Thoracic aorta (tissue), 2 donors: ENCODE measurements around the gene NMNAT2. TPM values are rescaled to one million over a fixed set of nuclear protein-coding genes. Genes with fewer than 3 reads are reported as not detected.
A peak's percentile ranks its signal among the peaks of the same experiment; 100 is the strongest.

Experiments
- ATAC-seq: fragments of 150-250 bp; one replicate; pipeline ENCODE4 v1.8.0; 2017; ENCODE audit warnings: low read depth; ENCODE audit not compliant: insufficient number of reproducible peaks, low FRiP score
- DNase-seq: peaks from one replicate; pipeline ENCODE4 v3.0.0-alpha.2; 2020; ENCODE audit warnings: low spot score
- H3K27ac ChIP-seq, 2 donors: fragments of 200-600 bp; sonication (generic); 1 replicate in 1 of 2; 2 replicates in 1 of 2; pipeline ENCODE4 v1.5.1; 2016; ENCODE audit warnings: mild to moderate bottlenecking in 2 of 2, moderate library complexity in 2 of 2
- H3K27me3 ChIP-seq: fragments of 200-600 bp; sonication (generic); replicated peaks from 2 replicates; pipeline ENCODE4 v1.6.0; 2016; ENCODE audit warnings: mild to moderate bottlenecking; ENCODE audit not compliant: insufficient read depth
- H3K36me3 ChIP-seq: fragments of 200-600 bp; sonication (generic); one replicate; pipeline ENCODE4 v1.5.1; 2016
- H3K4me1 ChIP-seq, 2 donors: fragments of 200-600 bp; sonication (generic); 1 replicate in 1 of 2; 2 replicates in 1 of 2; pipeline versions ENCODE4 v1.5.1 to v1.6.0; 2016; ENCODE audit warnings: low read depth in 2 of 2, mild to moderate bottlenecking in 1 of 2; ENCODE audit not compliant: control insufficient read depth in 1 of 2
- H3K4me3 ChIP-seq: fragments of 200-600 bp; sonication (generic); 2 replicates; pipeline ENCODE4 v1.5.1; 2016; ENCODE audit warnings: mild to moderate bottlenecking
- H3K9me3 ChIP-seq: fragments of 200-600 bp; sonication (generic); 2 replicates; pipeline ENCODE4 v1.5.1; 2016
- total RNA-seq, 2 donors: library from RNA; depleted of rRNA; stranded (reverse); fragments of >200 nt; gene quantifications; one replicate each; pipeline versions ENCODE4 v1.1.0 to v1.2.3, GENCODE V29; 2016
- TF ChIP-seq, protein P1 (sequence below): fragments of 200-600 bp; sonication (generic); IDR thresholded peaks from one replicate; pipeline ENCODE4 v1.5.1; 2019; ENCODE audit warnings: antibody characterized with exemption

Gene NMNAT2
- total RNA-seq, 2 donors from 2014 or later = 0.68 to 1.1 TPM

DNA sequence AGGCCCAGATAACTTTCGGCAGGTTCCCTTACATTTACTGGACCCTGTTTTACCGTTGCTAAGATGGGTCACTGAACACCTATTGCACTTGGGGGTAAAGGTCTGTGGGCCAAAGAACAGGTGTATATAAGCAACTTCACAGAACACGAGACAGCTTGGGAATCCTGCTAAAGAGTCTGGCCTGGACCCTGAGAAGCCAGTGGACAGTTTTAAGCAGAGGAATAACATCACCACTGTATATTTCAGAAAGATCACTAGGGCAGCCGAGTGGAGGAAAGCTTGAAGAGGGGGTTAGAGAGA is 177.7 kb downstream of the NMNAT2 start:
- Histone ChIP-seq H3K4me1 (peaks cover 14 to 26% of the 10 kb centered on the region in 2 donors), H3K27ac (peak overlapping the region in 1 of 2 donors; percentile 34), H3K9me3 (no peaks in the 10 kb centered on the region), H3K27me3 (no peaks in the 10 kb centered on the region), H3K36me3 (no peaks in the 10 kb centered on the region), H3K4me3 (no peak overlapping the region)
- TF ChIP-seq, protein P1, sequence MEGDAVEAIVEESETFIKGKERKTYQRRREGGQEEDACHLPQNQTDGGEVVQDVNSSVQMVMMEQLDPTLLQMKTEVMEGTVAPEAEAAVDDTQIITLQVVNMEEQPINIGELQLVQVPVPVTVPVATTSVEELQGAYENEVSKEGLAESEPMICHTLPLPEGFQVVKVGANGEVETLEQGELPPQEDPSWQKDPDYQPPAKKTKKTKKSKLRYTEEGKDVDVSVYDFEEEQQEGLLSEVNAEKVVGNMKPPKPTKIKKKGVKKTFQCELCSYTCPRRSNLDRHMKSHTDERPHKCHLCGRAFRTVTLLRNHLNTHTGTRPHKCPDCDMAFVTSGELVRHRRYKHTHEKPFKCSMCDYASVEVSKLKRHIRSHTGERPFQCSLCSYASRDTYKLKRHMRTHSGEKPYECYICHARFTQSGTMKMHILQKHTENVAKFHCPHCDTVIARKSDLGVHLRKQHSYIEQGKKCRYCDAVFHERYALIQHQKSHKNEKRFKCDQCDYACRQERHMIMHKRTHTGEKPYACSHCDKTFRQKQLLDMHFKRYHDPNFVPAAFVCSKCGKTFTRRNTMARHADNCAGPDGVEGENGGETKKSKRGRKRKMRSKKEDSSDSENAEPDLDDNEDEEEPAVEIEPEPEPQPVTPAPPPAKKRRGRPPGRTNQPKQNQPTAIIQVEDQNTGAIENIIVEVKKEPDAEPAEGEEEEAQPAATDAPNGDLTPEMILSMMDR = no peak
- DNase-seq (no peak), ATAC-seq (no peak)

DNA sequence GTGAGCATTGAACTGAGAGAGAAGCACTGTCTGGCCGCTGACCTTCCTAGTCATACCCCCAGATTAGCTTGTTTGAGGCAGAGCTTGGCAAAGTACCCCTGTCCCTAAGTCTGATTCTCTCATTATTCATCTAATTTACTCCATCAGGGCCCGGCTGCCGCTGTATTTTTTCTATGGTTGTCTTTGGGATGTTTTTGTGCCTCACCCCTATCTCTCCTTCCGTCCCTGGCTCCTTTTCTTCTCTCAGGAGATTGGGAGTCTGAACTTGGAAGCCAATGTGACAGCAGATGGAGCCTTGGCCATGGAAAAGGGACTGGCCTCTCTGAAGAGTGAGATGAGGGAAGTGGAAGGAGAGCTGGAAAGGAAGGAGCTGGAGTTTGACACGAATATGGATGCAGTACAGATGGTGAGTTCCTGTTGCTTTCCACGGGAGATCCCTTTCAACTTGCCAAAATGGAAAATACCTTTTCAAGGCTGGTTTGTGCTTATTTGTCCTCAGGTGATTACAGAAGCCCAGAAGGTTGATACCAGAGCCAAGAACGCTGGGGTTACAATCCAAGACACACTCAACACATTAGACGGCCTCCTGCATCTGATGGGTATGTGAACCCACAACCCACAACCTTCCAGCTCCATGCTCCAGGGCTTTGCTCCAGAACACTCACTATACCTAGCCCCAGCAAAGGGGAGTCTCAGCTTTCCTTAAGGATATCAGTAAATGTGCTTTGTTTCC is 178.2 kb downstream of the NMNAT2 start:
- Histone ChIP-seq H3K27me3 (no peaks in the 10 kb centered on the region), H3K9me3 (no peaks in the 10 kb centered on the region), H3K4me3 (no peak overlapping the region), H3K36me3 (no peaks in the 10 kb centered on the region), H3K4me1 (peaks cover 14 to 30% of the 10 kb centered on the region in 2 donors), H3K27ac (no peak overlapping the region)
- no peak for ATAC-seq
- no peak for DNase-seq
- TF ChIP-seq, protein P1 = no peak

DNA sequence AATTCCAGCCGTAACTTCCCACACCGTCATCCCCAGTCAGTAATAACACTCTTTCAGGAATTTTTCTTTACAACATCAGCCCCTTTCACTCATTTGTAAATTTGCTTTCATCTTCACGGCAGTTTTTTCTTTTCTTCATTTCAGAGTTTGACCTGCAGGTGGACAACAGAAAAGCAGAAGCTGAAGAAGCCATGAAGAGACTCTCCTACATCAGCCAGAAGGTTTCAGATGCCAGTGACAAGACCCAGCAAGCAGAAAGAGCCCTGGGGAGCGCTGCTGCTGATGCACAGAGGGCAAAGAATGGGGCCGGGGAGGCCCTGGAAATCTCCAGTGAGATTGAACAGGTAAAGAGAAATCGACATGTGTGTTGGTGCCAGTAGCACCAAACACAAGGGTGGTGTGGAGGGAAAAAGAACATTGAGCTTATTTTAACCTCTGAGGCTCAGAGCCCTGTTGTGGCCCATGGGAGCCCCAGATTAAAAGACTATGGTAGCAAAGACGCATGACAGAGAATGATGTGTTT is 178.9 kb downstream of the NMNAT2 start:
- ATAC-seq = no peak
- Histone ChIP-seq H3K36me3 (no peaks in the 10 kb centered on the region), H3K4me3 (no peak overlapping the region), H3K27me3 (no peaks in the 10 kb centered on the region), H3K9me3 (no peaks in the 10 kb centered on the region), H3K27ac (no peak overlapping the region), H3K4me1 (peaks cover 9 to 33% of the 10 kb centered on the region in 2 donors)
- DNase-seq = no peak
- TF ChIP-seq, protein P1 = no peak

DNA sequence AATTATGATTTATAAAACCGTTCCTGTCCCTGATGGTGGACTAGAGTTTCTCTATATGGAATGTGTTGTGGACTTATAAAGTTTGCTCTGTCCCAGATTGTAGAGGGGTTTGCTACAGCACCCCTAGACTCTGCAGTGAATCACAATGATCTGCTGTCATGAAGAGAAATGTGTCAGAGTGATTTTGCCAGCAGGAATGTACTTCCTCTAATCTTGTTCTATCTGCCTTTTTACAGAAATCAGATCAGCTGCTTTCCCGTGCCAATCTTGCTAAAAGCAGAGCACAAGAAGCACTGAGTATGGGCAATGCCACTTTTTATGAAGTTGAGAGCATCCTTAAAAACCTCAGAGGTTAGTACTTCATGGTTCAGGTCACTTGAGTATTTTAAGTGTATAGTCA is 180.1 kb downstream of the NMNAT2 start:
- no peak overlapping the region for H3K4me3 ChIP-seq
- H3K9me3 ChIP-seq = no peaks in the 10 kb centered on the region
- H3K4me1 ChIP-seq = peaks cover 11 to 33% of the 10 kb centered on the region in 2 donors
- TF ChIP-seq, protein P1 = no peak
- ATAC-seq (no peak), DNase-seq (no peak)
- no peak overlapping the region for H3K27ac ChIP-seq
- H3K27me3 ChIP-seq = no peaks in the 10 kb centered on the region
- no peaks in the 10 kb centered on the region for H3K36me3 ChIP-seq

DNA sequence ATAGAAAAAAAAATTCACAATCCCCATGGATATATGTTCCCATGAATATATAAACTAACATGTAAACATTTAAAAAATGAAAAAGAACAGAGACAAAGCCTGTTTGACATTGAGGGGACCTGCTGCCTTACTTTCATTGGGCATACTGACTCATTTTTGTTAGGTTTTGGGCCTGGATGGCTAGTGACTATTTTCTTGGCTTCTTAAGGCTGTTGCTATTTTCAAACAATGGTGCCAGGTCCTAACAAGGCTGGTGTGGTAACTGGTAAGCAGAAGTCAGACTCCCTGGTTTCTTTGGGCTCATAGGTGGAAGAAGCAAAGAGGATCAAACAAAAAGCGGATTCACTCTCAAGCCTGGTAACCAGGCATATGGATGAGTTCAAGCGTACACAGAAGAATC is 181.1 kb downstream of the NMNAT2 start:
- TF ChIP-seq, protein P1 = no peak
- Histone ChIP-seq H3K27ac (no peak overlapping the region), H3K4me1 (peaks cover 4 to 23% of the 10 kb centered on the region in 2 donors), H3K27me3 (no peaks in the 10 kb centered on the region), H3K4me3 (no peak overlapping the region), H3K36me3 (no peaks in the 10 kb centered on the region), H3K9me3 (no peaks in the 10 kb centered on the region)
- DNase-seq = no peak
- ATAC-seq = no peak
